Ectodermal cell (in vitro differentiated cells): ENCODE results near the gene SMYD3.

Experiments used
- H3K27ac ChIP-seq: 2 replicates; pipeline ENCODE4 v1.7.0; 2013; ENCODE audit warnings: mild to moderate bottlenecking, low read depth, low read length; ENCODE audit not compliant: insufficient read depth, poor library complexity, severe bottlenecking
- H3K27me3 ChIP-seq: 2 replicates; pipeline ENCODE4 v1.7.0; 2013; ENCODE audit warnings: mild to moderate bottlenecking, low read length; ENCODE audit not compliant: insufficient read depth, control insufficient read depth, poor library complexity, severe bottlenecking
- H3K36me3 ChIP-seq: one replicate; pipeline ENCODE4 v1.7.0; 2013; ENCODE audit warnings: low read length; ENCODE audit not compliant: control insufficient read depth, insufficient read depth
- H3K4me1 ChIP-seq: one replicate; pipeline ENCODE4 v1.7.0; 2013; ENCODE audit warnings: low read length; ENCODE audit not compliant: control insufficient read depth, insufficient read depth
- H3K4me3 ChIP-seq: 2 replicates; pipeline ENCODE4 v1.7.0; 2013; ENCODE audit warnings: low read depth, low read length, control low read depth; ENCODE audit not compliant: insufficient read depth
- H3K9me3 ChIP-seq: 2 replicates; pipeline ENCODE4 v1.7.0; 2013; ENCODE audit warnings: mild to moderate bottlenecking, low read length, moderate library complexity; ENCODE audit not compliant: control insufficient read depth
- WGBS, 2 experiments: methylation state at CpG; one replicate each; pipeline ENCODE4 v1.1.7; 2013; ENCODE audit warnings: missing lambda C conversion rate in 2 of 2; 5-methylcytosine and 5-hydroxymethylcytosine counted together

Gene SMYD3

DNA sequence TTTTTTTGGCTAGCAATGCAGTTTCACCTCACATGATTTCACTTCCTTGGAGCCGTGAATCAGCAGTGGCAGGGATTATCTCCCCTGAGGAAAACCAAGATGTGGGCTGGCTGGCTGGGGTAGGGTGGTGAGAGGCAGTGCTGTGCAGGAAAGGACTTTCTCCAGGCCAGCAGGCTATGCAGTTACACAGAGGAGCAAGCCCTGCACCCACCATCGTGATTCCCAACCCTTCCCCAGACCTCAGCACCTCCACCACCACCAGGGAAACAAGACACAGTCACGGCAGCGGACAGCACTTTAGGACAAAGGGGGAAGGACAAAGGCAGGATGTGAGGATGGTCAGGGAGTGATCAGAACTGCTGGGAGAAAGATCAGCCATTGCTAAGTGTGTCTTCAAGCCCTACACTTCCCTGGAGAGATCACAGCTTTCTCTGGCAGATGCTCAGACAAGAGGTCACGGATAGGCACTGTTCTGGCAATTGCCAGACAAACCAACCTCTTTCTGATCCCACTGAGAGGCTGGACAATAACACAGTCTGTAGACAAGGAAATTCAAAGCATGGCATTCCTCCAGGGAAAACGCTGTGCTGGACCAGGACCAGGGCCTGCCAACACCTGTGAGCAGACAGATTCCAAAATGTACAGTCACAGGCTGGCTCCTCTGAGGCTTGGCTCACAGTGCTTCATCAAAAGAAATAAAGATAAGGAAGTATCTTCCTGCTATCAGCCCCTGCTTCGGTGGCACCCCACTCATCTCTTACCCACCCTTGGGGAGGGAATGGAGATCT, 509.4 kb downstream of the SMYD3 start:
- Histone ChIP-seq H3K9me3 (no peaks in the 10 kb centered on the region), H3K4me1 (no peaks in the 10 kb centered on the region), H3K4me3 (no peak overlapping the region), H3K27me3 (no peaks in the 10 kb centered on the region), H3K36me3 (no peaks in the 10 kb centered on the region), H3K27ac (no peak overlapping the region)
- 84 to 87% methylated on average over 7 of the region's 7 CpGs for WGBS, 2 experiments

DNA sequence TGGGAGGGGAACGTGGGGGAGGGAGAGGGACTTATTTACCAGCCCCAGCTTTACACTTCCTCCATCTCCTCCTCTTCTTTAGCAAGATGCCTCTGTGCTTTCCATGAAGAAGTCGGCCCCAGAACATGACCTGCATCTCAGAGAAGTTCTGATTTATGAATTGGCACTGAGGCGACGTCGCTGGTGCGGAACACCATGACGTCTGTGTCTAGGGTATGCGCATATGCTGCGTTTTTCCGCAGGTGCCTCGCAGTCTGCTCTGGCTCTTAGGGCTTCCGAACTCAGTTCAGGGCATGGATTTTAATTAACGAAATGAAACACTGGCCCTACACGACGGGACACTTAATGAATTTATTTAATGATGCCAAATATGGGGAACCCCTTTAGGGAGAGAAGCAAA, 510.3 kb downstream of the SMYD3 start:
- Histone ChIP-seq H3K9me3 (no peaks in the 10 kb centered on the region), H3K4me3 (no peak overlapping the region), H3K27me3 (no peaks in the 10 kb centered on the region), H3K4me1 (no peaks in the 10 kb centered on the region), H3K36me3 (no peaks in the 10 kb centered on the region), H3K27ac (no peak overlapping the region)
- WGBS, 2 experiments: 88% methylated on average over 14 to 15 of the region's 15 CpGs

DNA sequence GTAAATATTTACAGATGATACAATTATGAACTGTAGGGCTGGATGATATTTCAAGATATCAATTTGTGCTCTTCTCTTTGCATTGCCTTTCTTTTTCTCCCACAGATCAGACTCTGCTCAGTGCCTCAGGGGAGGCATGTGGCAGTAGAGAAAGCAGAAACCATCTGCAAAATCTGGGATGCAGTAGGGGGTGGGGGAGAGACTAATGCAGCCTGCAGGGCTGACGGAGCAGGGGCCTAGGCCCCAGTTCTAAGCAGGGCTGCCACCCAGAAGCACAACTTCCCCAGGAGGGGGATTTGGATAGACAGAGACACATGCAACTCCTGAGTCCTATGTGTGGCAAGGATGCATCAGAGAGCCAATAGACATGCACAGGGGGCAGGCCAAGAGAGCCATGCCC, 511.6 kb downstream of the SMYD3 start:
- Histone ChIP-seq H3K4me1 (no peaks in the 10 kb centered on the region), H3K4me3 (no peak overlapping the region)
- WGBS, 2 experiments: 71 to 76% methylated on average over 1 of the region's 1 CpG

DNA sequence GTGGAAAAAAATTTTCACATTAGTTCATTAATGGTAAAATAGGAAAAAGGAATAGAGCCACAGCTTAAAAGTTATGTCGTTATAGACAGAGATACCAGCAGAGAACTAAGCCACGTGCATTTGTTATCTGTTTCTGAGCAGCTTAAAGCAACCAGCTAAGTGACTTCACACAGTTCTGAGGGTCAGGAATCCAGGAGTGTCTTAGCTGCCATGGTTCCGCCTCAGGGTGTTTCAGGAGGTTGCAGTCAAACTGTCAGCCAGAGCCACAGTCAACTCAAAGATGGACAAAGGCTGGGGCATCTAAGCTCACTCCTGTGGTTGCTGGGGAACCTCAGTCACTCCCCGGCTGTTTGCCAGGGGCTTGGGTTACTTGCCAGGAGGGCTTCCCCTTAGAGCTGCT, 515.8 kb downstream of the SMYD3 start:
- no peaks in the 10 kb centered on the region for H3K9me3 ChIP-seq
- H3K27me3 ChIP-seq: no peaks in the 10 kb centered on the region
- WGBS, 2 experiments: 90 to 91% methylated on average over 4 of the region's 4 CpGs

More for the DNA sequence above, 511.6 kb downstream of the SMYD3 start:
- Histone ChIP-seq H3K27ac (no peak overlapping the region), H3K9me3 (no peaks in the 10 kb centered on the region), H3K27me3 (no peaks in the 10 kb centered on the region), H3K36me3 (no peaks in the 10 kb centered on the region)

DNA sequence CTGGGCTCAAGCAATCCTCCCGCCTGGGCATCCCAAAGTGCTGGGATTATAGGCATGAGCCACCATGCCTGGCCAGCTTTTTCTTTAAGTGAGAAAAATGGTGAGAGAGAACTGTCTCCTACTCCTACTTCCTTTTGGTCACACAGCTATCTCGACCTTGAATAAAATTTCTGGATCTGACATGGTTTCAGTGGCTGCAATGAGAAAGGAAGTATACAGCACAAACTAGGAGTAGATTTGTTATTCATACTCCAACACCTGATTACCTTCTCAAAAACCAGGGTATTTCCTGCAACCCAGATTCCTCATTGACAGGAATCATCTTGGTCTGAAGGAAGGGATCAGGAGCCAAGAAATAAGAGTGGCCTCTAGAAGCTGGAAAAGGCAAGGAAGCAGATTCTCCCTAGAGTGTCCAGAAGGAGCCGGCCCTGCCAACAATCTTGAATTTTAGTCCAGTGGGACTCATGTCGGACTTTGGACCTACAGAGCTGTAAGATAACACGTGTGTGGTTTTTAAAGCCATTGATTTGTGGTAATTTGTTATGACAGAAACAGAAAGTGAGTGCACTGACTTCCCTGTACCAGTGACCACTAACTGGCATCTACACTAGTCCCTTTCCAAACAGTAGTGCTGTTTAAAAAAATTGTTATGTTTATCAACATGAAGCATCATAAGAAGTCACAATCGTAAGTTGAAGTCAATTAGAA, 516.6 kb downstream of the SMYD3 start:
- no peak overlapping the region for H3K4me3 ChIP-seq
- WGBS, 2 experiments: 88 to 95% methylated on average over 6 of the region's 6 CpGs
- no peaks in the 10 kb centered on the region for H3K9me3 ChIP-seq
- no peaks in the 10 kb centered on the region for H3K4me1 ChIP-seq
- no peak overlapping the region for H3K27ac ChIP-seq
- no peaks in the 10 kb centered on the region for H3K36me3 ChIP-seq
- H3K27me3 ChIP-seq: no peaks in the 10 kb centered on the region

More for the DNA sequence above, 515.8 kb downstream of the SMYD3 start:
- Histone ChIP-seq H3K4me3 (no peak overlapping the region), H3K4me1 (no peaks in the 10 kb centered on the region), H3K27ac (no peak overlapping the region), H3K36me3 (no peaks in the 10 kb centered on the region)

DNA sequence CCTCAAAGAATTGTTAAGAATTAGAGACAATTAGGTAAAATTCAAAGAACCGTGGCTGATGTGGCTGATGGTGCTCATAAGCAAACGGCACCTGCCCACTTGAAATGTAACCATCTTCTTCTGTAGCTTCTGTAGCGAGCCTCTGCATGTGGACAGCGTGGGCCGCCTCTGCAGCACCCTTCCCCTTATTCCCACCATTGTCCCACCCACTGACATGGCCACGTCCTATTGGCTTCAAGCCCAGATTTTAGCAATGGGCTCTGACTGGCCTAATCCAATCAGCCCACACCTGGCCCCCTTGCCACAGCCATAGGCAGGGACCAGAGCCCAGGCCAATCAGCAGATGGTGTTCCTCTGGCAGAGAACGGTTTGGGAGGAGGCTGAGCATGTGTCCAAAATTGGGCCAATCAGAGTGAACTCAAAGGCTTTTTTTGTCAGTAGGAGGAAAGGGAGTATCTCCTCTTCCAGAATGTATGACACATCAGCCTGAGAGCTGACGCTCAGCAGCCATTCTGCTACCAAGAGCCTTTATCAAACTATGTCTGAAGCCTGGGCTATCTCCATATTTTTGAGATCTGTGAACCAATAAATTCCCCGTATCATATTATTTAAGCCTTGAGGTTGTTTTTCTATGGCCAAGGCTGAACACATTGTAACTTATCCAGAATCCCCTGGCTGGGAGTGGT, 518.5 kb downstream of the SMYD3 start:
- Histone ChIP-seq H3K9me3 (no peaks in the 10 kb centered on the region), H3K27ac (no peak overlapping the region), H3K4me1 (no peaks in the 10 kb centered on the region), H3K27me3 (no peaks in the 10 kb centered on the region), H3K36me3 (no peaks in the 10 kb centered on the region), H3K4me3 (no peak overlapping the region)
- WGBS, 2 experiments: 93% methylated on average over 9 of the region's 9 CpGs

DNA sequence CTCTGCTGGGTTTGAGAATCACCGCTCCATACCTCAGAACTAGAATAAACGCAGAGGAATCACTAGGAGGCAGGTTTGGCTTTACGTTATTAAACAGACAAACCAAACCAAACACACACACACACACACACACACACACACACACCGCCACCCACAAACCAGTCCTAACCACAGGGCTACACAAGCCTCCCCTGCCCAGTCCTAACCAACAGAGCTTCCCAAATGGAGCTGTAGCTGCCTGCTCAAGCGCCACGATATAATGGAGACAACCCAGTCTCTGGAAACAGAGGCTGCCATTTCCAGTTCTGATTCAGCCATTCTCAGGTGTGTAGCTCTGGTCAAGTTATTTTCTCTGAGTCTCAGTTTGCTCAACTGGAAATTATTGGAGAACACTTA, 519.1 kb downstream of the SMYD3 start:
- no peak overlapping the region for H3K27ac ChIP-seq
- H3K27me3 ChIP-seq: no peaks in the 10 kb centered on the region
- H3K9me3 ChIP-seq: no peaks in the 10 kb centered on the region
- no peaks in the 10 kb centered on the region for H3K36me3 ChIP-seq
- WGBS, 2 experiments: 85 to 97% methylated on average over 6 of the region's 6 CpGs
- no peaks in the 10 kb centered on the region for H3K4me1 ChIP-seq
- no peak overlapping the region for H3K4me3 ChIP-seq

DNA sequence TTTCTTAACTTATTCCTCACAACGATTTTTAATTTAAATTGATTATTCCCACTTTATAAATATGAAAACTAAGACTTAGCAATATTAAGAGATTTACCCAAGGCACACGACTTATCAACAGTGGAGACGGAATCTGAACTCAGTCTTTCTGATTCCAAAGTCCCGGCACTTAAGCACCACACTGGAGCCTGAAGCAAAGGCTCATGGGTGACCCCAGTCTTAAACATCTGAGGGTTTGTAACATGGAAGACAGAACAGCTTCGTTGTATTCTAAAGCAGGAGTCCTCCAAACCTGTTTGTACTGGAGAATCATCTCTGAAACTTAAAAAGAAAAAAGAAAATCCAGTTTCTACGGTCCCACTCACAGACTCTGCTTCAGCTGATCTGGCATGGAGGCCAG, 519.5 kb downstream of the SMYD3 start:
- H3K27me3 ChIP-seq: no peaks in the 10 kb centered on the region
- no peaks in the 10 kb centered on the region for H3K9me3 ChIP-seq
- H3K4me1 ChIP-seq: no peaks in the 10 kb centered on the region
- no peak overlapping the region for H3K27ac ChIP-seq
- no peak overlapping the region for H3K4me3 ChIP-seq
- no peaks in the 10 kb centered on the region for H3K36me3 ChIP-seq
- WGBS, 2 experiments: 95 to 97% methylated on average over 6 of the region's 6 CpGs

DNA sequence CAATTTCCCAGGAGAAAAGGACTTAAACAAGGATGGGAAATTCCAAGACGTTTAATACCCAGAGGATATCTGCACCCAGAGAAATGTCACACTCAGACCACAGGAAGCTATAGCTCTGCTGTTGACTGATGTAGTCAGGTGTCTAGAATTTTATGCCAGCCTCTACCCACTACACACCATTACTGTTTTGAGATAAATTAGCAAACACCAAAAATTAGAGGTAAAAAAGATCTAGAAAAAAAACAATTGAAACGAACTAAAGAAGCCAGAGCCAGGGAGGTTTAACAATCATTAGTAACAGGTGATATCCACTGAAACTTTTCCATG, 519.9 kb downstream of the SMYD3 start:
- no peaks in the 10 kb centered on the region for H3K4me1 ChIP-seq
- H3K27me3 ChIP-seq: no peaks in the 10 kb centered on the region
- H3K36me3 ChIP-seq: no peaks in the 10 kb centered on the region
- H3K4me3 ChIP-seq: no peak overlapping the region
- WGBS, 2 experiments: 95 to 96% methylated on average over 2 of the region's 2 CpGs
- H3K9me3 ChIP-seq: no peaks in the 10 kb centered on the region
- H3K27ac ChIP-seq: no peak overlapping the region
